Stomach (tissue), 9 donors: ENCODE results near the gene PKP2. TPM values are rescaled to one million over a fixed set of nuclear protein-coding genes. Genes with fewer than 3 reads are reported as not detected.

Source experiments
- DNase-seq, 2 donors: peaks; one replicate each; pipeline versions ENCODE4 v3.0.0 to v3.0.0-alpha.2; 2013 to 2019
- H3K27ac ChIP-seq, 5 donors: fragments of 200-600 bp in 4 of 5; sonication (generic) in 4 of 5; one replicate each; pipeline ENCODE4 v1.5.1; 2013 to 2019; ENCODE audit warnings: mild to moderate bottlenecking in 1 of 5, moderate library complexity in 1 of 5
- H3K27me3 ChIP-seq, 3 donors: fragments of 200-600 bp; sonication (generic); one replicate each; pipeline ENCODE4 v1.5.1; 2017 to 2019; ENCODE audit warnings: mixed run types in 1 of 3
- H3K36me3 ChIP-seq, 4 donors: fragments of 200-600 bp; sonication (generic); 1 replicate in 3 of 4; 2 replicates in 1 of 4; pipeline ENCODE4 v1.5.1; 2016 to 2019
- H3K4me1 ChIP-seq, 4 donors: fragments of 200-600 bp; sonication (generic); one replicate each; pipeline ENCODE4 v1.5.1; 2016 to 2019
- H3K4me3 ChIP-seq, 4 donors: fragments of 200-600 bp; sonication (generic) in 3 of 4; one replicate each; pipeline ENCODE4 v1.5.1; 2016 to 2019; ENCODE audit warnings: mild to moderate bottlenecking in 1 of 4
- H3K9me3 ChIP-seq, 4 donors: fragments of 200-600 bp; sonication (generic); one replicate each; pipeline ENCODE4 v1.5.1; 2016 to 2019
- EP300 ChIP-seq: sonication (generic); formaldehyde crosslinking; IDR thresholded peaks from one replicate; pipeline ENCODE4 v1.6.1; 2017; ENCODE audit warnings: antibody characterized with exemption
- POLR2A ChIP-seq, 4 donors: fragments of 450-650 bp; IDR thresholded peaks; one replicate each; pipeline ENCODE4 v1.6.1; 2016; ENCODE audit warnings: antibody characterized with exemption in 4 of 4, control low read depth in 2 of 4, mild to moderate bottlenecking in 1 of 4, moderate library complexity in 1 of 4
- POLR2AphosphoS5 ChIP-seq, 3 donors: sonication (generic); formaldehyde crosslinking; IDR thresholded peaks; one replicate each; pipeline ENCODE4 v1.6.1; 2016; ENCODE audit warnings: antibody characterized with exemption in 3 of 3
- WGBS, 5 donors: extraction: QIAGEN DNeasy Blood & Tissue Kit in 3 of 5; methylation state at CpG; one replicate each; pipeline versions ENCODE4 v1.1.5 to v1.1.7; 2013 to 2018; 5-methylcytosine and 5-hydroxymethylcytosine counted together
- intact Hi-C: fragments of 100-400 bp; cut with DNase I; formaldehyde crosslinking; loops from one replicate; pipeline ENCODE4 v1.15.1; 2023; ENCODE audit warnings: low total_unique reads
- polyA plus RNA-seq, 3 donors: library from polyadenylated mRNA; stranded (reverse); fragments of 200-250 nt; gene quantifications; one replicate each; pipeline ENCODE4 v1.2.3, GENCODE V29; 2013
- total RNA-seq, 5 donors: library from RNA; depleted of rRNA; stranded (reverse); fragments of >200 nt; gene quantifications; one replicate each; pipeline versions ENCODE4 v1.1.0 to v1.2.3, GENCODE V29; 2014 to 2016
- TF ChIP-seq, protein P1 (sequence below), 7 experiments: fragments of 450-650 bp in 4 of 7; fragments of 200-600 bp in 3 of 7; sonication (generic) in 3 of 7; IDR thresholded peaks; one replicate each; pipeline ENCODE4 v1.5.1; 2016 to 2019; ENCODE audit warnings: antibody characterized with exemption in 7 of 7, control low read depth in 2 of 7, mild to moderate bottlenecking in 1 of 7
- donor health status: healthy with polysubstance abuse.
- donor health status: Bipolar disorder and iron deficiency.
- donor health status: healthy.

Gene PKP2
- total and polyA plus RNA-seq, 8 donors = 5.8 to 85.8 (median 39.5) TPM

DNA sequence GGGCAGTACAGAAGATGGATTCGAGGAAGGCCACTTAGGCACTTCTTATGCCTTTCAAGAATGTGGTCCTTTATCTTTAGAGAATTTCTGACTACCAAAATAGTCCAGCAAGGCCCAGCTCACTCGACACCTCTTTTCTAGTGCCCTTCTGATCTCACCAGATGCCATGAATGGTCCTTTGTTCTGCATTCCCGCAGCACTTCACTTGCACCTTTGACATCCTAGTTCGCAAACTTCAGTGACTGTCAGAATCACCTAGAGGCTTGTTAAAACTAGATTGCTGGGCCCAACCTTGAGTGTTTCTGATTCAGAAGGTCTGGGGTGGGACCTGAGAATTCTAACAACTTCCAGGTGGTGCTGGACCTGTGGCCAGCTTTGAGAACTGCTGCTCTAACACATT is 56.7 kb downstream of the PKP2 start:
- intact Hi-C loops = no loop called here
- H3K9me3 ChIP-seq = peaks cover 0 to 4% (median 0%) of the 10 kb centered on the region in 4 donors
- H3K4me3 ChIP-seq = no peak overlapping the region
- H3K27me3 ChIP-seq = no peaks in the 10 kb centered on the region
- H3K4me1 ChIP-seq = peaks cover 0 to 7% (median 0%) of the 10 kb centered on the region in 4 donors
- no peak for DNase-seq
- H3K36me3 ChIP-seq = peaks cover 0 to 24% (median 10%) of the 10 kb centered on the region in 4 donors
- H3K27ac ChIP-seq = no peak overlapping the region
- no peak for TF ChIP-seq EP300
- no peak for TF ChIP-seq POLR2A (IDR thresholded peaks at IDR 0.05)
- WGBS, 5 donors = 65 to 78% (median 69%) methylated on average over 4 of the region's 4 CpGs

DNA sequence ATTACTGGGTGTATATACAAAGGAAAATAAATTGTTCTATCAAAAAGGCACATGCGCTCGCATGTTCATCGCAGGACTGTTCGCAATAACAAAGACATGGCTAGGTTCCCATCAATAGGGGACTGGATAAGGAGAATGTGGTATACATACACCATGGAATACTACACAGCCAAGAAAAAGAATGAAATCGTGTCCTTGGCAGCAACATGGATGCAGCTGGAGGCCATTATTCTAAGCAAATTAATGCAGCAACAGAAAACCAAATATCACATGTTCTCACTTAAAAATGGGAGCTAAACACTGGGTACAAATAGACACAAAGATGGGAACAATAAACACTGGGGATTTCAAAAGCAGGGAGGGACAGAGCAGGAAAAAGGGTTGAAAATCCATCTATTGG is 58.6 kb downstream of the PKP2 start:
- intact Hi-C loops = no loop called here
- WGBS, 5 donors = 94 to 98% (median 96%) methylated on average over 5 of the region's 5 CpGs
- no peak overlapping the region for H3K27ac ChIP-seq
- H3K4me3 ChIP-seq = no peak overlapping the region
- no peaks in the 10 kb centered on the region for H3K27me3 ChIP-seq
- peaks cover 0 to 4% (median 0%) of the 10 kb centered on the region in 4 donors for H3K9me3 ChIP-seq
- H3K4me1 ChIP-seq = peaks cover 0 to 7% (median 0%) of the 10 kb centered on the region in 4 donors
- H3K36me3 ChIP-seq = peaks cover 0 to 24% (median 10%) of the 10 kb centered on the region in 4 donors
- no peak for DNase-seq
- no peak for TF ChIP-seq POLR2A (IDR thresholded peaks at IDR 0.05)
- TF ChIP-seq, protein P1, sequence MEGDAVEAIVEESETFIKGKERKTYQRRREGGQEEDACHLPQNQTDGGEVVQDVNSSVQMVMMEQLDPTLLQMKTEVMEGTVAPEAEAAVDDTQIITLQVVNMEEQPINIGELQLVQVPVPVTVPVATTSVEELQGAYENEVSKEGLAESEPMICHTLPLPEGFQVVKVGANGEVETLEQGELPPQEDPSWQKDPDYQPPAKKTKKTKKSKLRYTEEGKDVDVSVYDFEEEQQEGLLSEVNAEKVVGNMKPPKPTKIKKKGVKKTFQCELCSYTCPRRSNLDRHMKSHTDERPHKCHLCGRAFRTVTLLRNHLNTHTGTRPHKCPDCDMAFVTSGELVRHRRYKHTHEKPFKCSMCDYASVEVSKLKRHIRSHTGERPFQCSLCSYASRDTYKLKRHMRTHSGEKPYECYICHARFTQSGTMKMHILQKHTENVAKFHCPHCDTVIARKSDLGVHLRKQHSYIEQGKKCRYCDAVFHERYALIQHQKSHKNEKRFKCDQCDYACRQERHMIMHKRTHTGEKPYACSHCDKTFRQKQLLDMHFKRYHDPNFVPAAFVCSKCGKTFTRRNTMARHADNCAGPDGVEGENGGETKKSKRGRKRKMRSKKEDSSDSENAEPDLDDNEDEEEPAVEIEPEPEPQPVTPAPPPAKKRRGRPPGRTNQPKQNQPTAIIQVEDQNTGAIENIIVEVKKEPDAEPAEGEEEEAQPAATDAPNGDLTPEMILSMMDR (IDR thresholded peaks at IDR 0.05) = no peak
- TF ChIP-seq POLR2AphosphoS5 (IDR thresholded peaks at IDR 0.05) = no peak

DNA sequence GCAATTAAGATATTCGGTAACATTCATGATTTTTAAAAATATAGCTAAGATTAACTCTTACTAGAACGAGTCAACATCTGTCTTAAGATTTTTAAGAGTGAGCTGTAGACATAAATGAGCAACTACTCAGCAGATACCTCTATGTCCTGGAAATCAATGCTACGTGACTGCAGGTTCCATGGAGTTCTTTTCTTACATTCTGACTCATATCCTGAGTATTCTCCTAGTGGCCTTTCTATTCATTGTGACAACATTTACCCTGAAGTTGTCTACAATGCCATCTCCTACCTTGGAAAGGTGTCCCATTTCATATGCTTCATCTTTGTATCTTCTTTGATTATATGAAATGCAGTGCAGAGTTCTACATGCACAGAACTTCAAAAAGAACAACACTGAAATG is 59.9 kb downstream of the PKP2 start:
- Histone ChIP-seq H3K4me3 (no peak overlapping the region), H3K27ac (no peak overlapping the region), H3K9me3 (peaks cover 0 to 4% (median 0%) of the 10 kb centered on the region in 4 donors), H3K36me3 (peaks cover 0 to 24% (median 10%) of the 10 kb centered on the region in 4 donors), H3K4me1 (peaks cover 0 to 7% (median 0%) of the 10 kb centered on the region in 4 donors), H3K27me3 (no peaks in the 10 kb centered on the region)
- 77 to 88% (median 83%) methylated on average over 3 of the region's 3 CpGs for WGBS, 5 donors
- DNase-seq = no peak
- TF ChIP-seq, protein P1 (IDR thresholded peaks at IDR 0.05) = no peak
- TF ChIP-seq POLR2AphosphoS5 (IDR thresholded peaks at IDR 0.05) (no peak), POLR2A (IDR thresholded peaks at IDR 0.05) (no peak), EP300 (no peak)
- intact Hi-C loops = no loop called here

DNA sequence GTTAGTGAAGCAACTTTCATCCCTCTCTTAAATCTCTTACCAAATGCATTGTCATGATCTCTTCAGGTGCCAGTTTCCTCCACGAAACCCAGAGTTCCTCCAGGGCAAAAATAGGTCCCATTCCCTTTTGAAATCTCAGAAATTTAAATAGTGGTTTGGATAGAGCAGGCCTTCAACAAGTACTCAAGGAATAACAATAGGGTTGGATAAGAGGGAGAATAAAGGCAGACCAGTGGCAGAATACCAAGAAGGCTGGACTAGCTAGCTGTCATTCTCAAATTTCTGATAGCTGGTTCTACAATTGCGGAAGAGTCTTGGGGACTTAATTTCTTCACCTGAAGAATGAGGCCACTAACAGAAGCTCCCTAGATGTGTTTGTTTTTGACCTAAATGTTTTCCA is 62.5 kb downstream of the PKP2 start:
- peaks cover 0 to 7% (median 0%) of the 10 kb centered on the region in 4 donors for H3K36me3 ChIP-seq
- TF ChIP-seq POLR2A (IDR thresholded peaks at IDR 0.05) (no peak), EP300 (no peak), POLR2AphosphoS5 (IDR thresholded peaks at IDR 0.05) (no peak)
- TF ChIP-seq, protein P1 (IDR thresholded peaks at IDR 0.05) = no peak
- intact Hi-C loops = no loop called here
- 54 to 82% (median 62%) methylated on average over 2 of the region's 2 CpGs for WGBS, 5 donors
- no peaks in the 10 kb centered on the region for H3K27me3 ChIP-seq
- H3K4me1 ChIP-seq = peaks cover 0 to 22% (median 3%) of the 10 kb centered on the region in 4 donors
- no peak for DNase-seq
- H3K4me3 ChIP-seq = no peak overlapping the region
- H3K27ac ChIP-seq = no peak overlapping the region
- H3K9me3 ChIP-seq = peaks cover 0 to 4% (median 0%) of the 10 kb centered on the region in 4 donors

DNA sequence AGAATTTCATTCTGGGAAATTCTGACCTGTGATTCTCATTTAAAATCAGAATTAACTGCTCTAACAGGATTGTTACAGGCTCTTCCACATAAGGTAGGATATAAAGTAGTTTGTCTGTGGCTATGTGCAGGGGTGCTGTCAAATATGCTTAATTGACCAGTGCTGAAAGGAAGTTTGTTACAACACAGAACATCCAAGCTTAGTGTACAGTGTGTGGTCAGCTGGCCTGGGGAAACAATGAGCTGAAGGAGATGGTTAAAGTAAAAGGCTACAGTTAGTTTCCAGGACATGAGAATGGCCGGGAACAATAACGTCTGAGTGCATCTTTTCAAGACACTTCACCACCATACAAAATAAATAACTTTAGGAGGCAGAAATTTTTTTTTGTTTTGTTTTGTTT is 68.0 kb downstream of the PKP2 start:
- intact Hi-C loops = no loop called here
- Histone ChIP-seq H3K36me3 (peaks cover 0 to 5% (median 0%) of the 10 kb centered on the region in 4 donors), H3K27me3 (no peaks in the 10 kb centered on the region), H3K4me3 (no peak overlapping the region), H3K9me3 (no peaks in the 10 kb centered on the region), H3K4me1 (peaks cover 0 to 23% (median 3%) of the 10 kb centered on the region in 4 donors), H3K27ac (no peak overlapping the region)
- 56 to 84% (median 72%) methylated on average over 2 of the region's 2 CpGs for WGBS, 5 donors
- TF ChIP-seq, protein P1 (IDR thresholded peaks at IDR 0.05) = no peak
- TF ChIP-seq POLR2AphosphoS5 (IDR thresholded peaks at IDR 0.05) (no peak), POLR2A (IDR thresholded peaks at IDR 0.05) (no peak), EP300 (no peak)
- no peak for DNase-seq
